G401.6 (cell line): ENCODE results near the gene NRXN3.
"Not testable (repeated sequence)": the region's sequence is repeated elsewhere in the genome, so short reads cannot be mapped to it uniquely, and the experiment has no call there.

Experiments
- FAIRE-seq: peaks from 2 replicates; lab custom pipeline; 2012; peaks lifted over from hg19 to GRCh38; lab: Jason Lieb, UNC

The NRXN3 gene

GRCh38 chr14:78487573-78487972 is 317.4 kb downstream of the NRXN3 start:
- not testable (repeated sequence) for FAIRE-seq

GRCh38 chr14:78488938-78489337 is 318.8 kb downstream of the NRXN3 start:
- FAIRE-seq: no peak

- FAIRE-seq: no peak
Measured at GRCh38 chr14:78491048-78491447, 320.9 kb downstream of the NRXN3 start.

- FAIRE-seq: no peak
Measured at GRCh38 chr14:78498062-78498595, 328.0 kb downstream of the NRXN3 start.

- no peak for FAIRE-seq
Measured at GRCh38 chr14:78501909-78502308, 331.7 kb downstream of the NRXN3 start.

- FAIRE-seq: no peak
Measured at GRCh38 chr14:78508023-78508422, 337.9 kb downstream of the NRXN3 start.

GRCh38 chr14:78509516-78509915 is 339.3 kb downstream of the NRXN3 start:
- FAIRE-seq: no peak

- FAIRE-seq: no peak
Measured at GRCh38 chr14:78512021-78512420, 341.8 kb downstream of the NRXN3 start.

- no peak for FAIRE-seq
Measured at GRCh38 chr14:78519863-78520262, 349.7 kb downstream of the NRXN3 start.

GRCh38 chr14:78524196-78524595 is 354.0 kb downstream of the NRXN3 start:
- FAIRE-seq: no peak

GRCh38 chr14:78524766-78525165 is 354.6 kb downstream of the NRXN3 start:
- no peak for FAIRE-seq

GRCh38 chr14:78530078-78530477 is 359.9 kb downstream of the NRXN3 start:
- FAIRE-seq: no peak

- FAIRE-seq: no peak
Measured at GRCh38 chr14:78534141-78534540, 364.0 kb downstream of the NRXN3 start.

GRCh38 chr14:78535041-78535440 is 364.9 kb downstream of the NRXN3 start:
- FAIRE-seq: no peak

GRCh38 chr14:78541788-78542187 is 371.6 kb downstream of the NRXN3 start:
- FAIRE-seq: not testable (repeated sequence)

GRCh38 chr14:78543433-78543832 is 373.3 kb downstream of the NRXN3 start:
- no peak for FAIRE-seq

GRCh38 chr14:78561074-78561473 is 390.9 kb downstream of the NRXN3 start:
- FAIRE-seq: no peak

GRCh38 chr14:78566026-78566858 is 396.1 kb downstream of the NRXN3 start:
- no peak for FAIRE-seq

- no peak for FAIRE-seq
Measured at GRCh38 chr14:78566859-78567172, 396.6 kb downstream of the NRXN3 start.

GRCh38 chr14:78567343-78567742 is 397.2 kb downstream of the NRXN3 start:
- no peak for FAIRE-seq

- FAIRE-seq: not testable (repeated sequence)
Measured at GRCh38 chr14:78573736-78574135, 403.6 kb downstream of the NRXN3 start.

GRCh38 chr14:78576437-78577166 is 406.4 kb downstream of the NRXN3 start:
- no peak for FAIRE-seq

- no peak for FAIRE-seq
Measured at GRCh38 chr14:78581229-78581628, 411.1 kb downstream of the NRXN3 start.

- no peak for FAIRE-seq
Measured at GRCh38 chr14:78586681-78587080, 416.5 kb downstream of the NRXN3 start.
